ENCODE measurements around the gene PARVB.

Gene PARVB

GRCh38 chr22:44166498-44167276 is 142.6 kb downstream of the PARVB start:
- DNase-seq = no peak

DNA sequence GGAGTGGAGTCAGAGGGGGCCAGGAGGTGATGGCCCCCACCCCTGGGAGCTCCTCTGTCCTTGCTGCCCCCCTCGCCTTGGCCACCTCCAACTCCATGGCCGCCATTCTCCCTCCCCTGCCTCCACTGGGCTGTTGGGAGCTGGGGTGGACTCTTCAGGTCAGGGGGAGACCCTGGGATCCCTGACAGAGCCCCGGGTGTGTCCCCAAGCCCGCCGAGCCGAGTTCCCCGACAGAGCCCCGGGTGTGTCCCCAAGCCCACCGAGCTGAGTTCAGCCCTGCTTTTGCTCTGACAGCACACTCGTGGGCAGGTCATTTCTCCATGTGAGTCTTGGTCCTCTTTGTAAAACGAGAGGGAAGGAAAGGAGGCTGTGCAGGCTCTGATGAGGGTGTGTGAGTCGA is 143.4 kb downstream of the PARVB start:
- no peak for DNase-seq

- no peak for DNase-seq
Observed at GRCh38 chr22:44168206-44168605, 144.1 kb downstream of the PARVB start.

DNA sequence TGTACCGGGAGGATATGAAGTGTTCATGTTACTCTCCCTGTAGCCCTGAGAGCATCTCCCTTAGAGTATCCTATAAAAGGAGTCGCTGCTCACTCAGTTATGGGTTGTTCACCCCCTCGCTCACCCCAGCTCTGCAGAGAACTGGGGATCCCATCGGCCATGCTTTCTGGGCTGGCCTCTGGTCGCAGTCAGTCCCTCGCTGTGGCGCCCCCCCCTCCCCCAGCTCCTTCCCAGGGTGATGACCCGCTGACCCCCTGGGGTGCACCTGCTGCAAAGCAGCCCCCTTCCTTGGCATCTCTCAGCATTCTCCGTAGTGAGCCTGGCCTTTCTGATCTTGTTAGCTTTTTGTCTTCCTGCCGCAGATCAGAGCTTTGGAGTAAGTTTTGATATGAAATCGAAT is 146.4 kb downstream of the PARVB start:
- DNase-seq = no peak

- DNase-seq = no peak
Observed at GRCh38 chr22:44171561-44171960, 147.5 kb downstream of the PARVB start.

DNA sequence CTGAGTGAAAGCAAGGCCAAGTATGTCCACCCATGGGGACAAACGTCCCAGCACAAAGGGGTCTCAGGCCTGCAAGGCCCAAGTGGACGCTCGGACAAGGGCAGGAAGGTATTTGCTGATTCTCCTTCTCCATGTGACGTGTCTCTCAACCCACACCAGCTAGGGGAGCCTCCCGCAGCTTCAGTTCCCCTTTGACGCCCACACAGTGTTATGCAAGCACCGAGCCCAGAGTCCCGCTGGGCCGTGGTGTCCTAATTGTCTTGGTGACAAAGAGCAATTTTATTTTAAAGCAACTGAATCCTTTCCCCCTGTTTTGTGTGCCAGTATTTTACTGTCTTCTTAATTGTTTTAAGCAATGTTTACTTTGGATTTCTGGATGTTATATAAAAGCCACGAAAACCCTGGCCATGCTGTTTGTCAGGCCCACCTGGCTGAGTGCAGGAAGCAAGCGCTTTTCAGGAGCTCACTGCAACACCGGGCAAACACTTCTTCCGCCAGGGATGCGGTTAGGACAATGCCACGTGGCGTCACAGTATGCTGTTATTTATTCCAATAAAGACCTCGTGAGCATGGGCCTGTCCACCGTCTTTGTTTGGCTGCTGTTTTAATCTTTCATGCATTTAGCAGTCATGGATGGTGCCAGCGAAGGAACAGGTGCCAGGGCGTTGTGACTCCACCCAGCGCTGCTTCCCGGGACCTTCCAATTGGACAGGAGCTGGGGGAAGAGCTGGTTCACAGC is 148.4 kb downstream of the PARVB start:
- DNase-seq = no peak

DNA sequence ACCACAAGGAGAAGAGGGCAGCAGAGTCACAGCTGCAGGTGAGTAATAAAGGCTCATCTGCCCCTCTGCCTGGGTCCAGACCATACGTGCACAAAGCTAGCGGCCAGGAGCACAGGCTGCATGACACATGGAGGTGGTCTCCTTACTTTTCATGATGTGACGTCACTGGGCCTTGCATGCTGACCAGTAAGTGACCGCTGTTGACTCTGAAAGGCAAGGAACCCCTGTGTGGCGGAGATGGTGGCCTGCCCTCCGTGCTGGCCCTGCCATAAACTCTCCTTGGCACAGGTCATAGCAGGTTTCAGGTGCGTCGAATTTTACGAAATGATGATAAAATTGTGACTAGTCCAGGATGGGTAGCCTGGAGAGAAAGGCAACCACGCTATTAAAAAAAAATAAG is 149.1 kb downstream of the PARVB start:
- no peak for DNase-seq

DNA sequence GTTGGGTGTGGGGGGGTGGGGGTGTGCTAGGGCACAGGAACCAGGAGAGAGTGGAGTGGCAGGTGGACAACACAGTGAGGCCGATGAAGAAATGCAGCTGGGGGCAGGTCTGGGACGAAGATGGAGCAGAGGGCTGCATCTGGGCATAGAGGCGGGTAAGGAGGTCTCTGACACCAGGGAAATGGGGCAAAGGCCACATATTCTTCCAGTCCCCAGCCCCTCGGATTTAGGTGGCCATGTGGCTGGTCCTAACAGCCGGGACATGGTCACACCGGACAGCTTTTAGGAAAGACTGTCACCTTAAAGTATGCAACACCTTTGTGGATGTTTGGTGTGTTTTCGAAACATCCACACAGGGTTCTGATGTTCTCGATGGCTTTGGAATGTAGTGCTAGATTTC is 151.6 kb downstream of the PARVB start:
- no peak for DNase-seq

GRCh38 chr22:44179196-44179988 is 155.3 kb downstream of the PARVB start:
- no peak for DNase-seq

- DNase-seq = no peak
Observed at GRCh38 chr22:44179989-44180705, 156.0 kb downstream of the PARVB start.

- DNase-seq = peak; percentile 24
Observed at GRCh38 chr22:44180706-44181032, 156.6 kb downstream of the PARVB start, which contains the start of gene PARVG. TSS of gene PARVG (plus strand) at chr22:44180925. CDS start at chr22:44183330, 2,405 bp downstream.

DNA sequence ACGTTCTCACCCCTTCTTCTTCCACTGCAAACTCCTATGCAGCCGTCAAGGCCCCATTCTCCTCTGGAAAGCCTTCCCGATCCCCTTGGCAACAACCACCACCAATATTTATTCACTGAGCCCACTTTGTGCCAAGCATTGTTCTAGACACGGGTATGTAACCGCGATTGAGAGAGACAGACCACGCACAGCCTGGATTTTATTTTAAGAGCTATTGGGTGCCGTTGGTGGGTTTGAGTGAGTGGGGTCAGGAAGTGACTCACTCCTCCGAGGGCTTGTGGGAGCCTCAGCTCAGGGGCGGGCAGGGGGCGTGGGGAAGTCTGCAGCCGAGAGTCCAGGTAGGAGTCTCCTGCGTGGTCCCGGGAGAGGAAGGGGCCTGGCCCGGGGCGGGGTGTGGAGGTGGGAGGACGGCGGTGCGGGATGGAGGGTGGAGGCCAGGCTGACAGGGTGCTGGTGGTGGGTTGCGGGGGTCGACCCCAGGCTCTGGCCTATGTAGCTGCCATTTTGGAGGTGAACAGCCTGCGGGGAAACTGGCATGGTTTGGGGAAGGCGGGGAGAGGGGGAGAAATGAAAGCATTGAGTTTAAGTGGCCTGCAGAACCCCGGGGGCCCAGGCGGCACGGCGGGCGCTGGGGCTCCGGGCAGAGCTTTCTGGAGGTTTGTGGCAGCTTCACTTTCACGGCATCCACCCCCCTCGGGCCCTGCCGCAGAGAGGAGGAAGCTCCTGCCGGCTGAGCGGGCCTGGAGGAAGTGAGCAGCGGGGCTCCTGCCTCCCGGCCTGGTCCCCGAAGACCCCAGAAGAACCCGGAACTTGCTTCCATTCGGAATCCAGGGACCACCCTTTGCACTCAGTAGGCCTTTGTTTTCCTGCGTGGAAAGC is 157.2 kb downstream of the PARVB start:
- peak; percentile 48 for DNase-seq

- DNase-seq = peak; percentile 9
Observed at GRCh38 chr22:44181912-44182587, 157.9 kb downstream of the PARVB start.

GRCh38 chr22:44182588-44183286 is 158.6 kb downstream of the PARVB start:
- DNase-seq = no peak

- no peak for DNase-seq
Observed at GRCh38 chr22:44183287-44183588, 159.1 kb downstream of the PARVB start.

GRCh38 chr22:44184006-44184405 is 159.9 kb downstream of the PARVB start:
- no peak for DNase-seq

GRCh38 chr22:44185237-44186120 is 161.4 kb downstream of the PARVB start:
- DNase-seq = no peak

GRCh38 chr22:44186121-44186510 is 162.0 kb downstream of the PARVB start:
- no peak for DNase-seq

GRCh38 chr22:44186737-44187136 is 162.6 kb downstream of the PARVB start:
- no peak for DNase-seq

All from effector CD8-positive, alpha-beta T cell (primary cell).